HG03103 (cell line): ENCODE measurements around the gene BBOX1.
"Not testable (repeated sequence)": the region's sequence is repeated elsewhere in the genome, so short reads cannot be mapped to it uniquely, and the experiment has no call there.

ENCODE experiments used
- ATAC-seq: cut with Tn5 transposase; IDR thresholded peaks from one replicate; pipeline ENCODE4 v1.9.1; 2021; ENCODE audit warnings: low read depth; ENCODE audit not compliant: unreplicated experiment

The BBOX1 gene, protein sequence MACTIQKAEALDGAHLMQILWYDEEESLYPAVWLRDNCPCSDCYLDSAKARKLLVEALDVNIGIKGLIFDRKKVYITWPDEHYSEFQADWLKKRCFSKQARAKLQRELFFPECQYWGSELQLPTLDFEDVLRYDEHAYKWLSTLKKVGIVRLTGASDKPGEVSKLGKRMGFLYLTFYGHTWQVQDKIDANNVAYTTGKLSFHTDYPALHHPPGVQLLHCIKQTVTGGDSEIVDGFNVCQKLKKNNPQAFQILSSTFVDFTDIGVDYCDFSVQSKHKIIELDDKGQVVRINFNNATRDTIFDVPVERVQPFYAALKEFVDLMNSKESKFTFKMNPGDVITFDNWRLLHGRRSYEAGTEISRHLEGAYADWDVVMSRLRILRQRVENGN

GRCh38 chr11:27040302-27041115 is at the start of gene BBOX1:
TSS of gene BBOX1 (plus strand) at chr11:27040815. CDS start at chr11:27055431, 14,616 bp downstream.
- no peak for ATAC-seq

DNA sequence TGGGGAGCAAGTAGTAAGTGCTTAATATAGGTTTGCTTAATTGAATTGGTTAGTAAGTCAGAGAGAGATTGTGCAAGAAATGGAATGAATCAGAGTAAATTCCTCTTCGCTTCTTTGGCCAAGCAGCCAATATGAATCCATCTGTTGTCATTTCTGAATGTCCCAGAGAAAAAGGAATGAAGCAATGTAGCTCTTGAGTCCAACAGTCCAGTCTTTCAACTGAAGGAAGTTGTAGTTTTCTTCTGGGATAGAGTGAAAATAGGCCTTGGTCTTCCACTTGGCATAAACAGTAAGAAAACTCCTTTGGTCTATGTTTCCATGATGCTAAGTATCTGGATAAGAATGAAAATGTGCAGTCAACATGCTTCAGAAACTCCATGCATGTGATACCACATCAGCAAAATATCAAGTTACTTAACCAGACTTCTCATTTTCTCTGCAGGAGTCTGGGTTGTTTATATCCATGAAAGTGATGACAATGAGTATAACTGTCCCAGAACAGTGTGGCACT is 48.5 kb upstream of the BBOX1 start:
- ATAC-seq, result no peak

GRCh38 chr11:26993965-26994457 is 46.6 kb upstream of the BBOX1 start, which contains the start of gene FIBIN:
TSS of gene FIBIN (plus strand) at chr11:26994112. CDS start at chr11:26994527, 415 bp downstream.
- ATAC-seq, result no peak

DNA sequence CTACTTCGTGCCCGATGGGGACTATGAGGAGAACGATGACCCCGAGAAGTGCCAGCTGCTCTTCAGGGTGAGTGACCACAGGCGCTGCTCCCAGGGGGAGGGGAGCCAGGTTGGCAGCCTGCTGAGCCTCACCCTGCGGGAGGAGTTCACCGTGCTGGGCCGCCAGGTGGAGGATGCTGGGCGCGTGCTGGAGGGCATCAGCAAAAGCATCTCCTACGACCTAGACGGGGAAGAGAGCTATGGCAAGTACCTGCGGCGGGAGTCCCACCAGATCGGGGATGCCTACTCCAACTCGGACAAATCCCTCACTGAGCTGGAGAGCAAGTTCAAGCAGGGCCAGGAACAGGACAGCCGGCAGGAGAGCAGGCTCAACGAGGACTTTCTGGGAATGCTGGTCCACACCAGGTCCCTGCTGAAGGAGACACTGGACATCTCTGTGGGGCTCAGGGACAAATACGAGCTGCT is 46.0 kb upstream of the BBOX1 start:
- ATAC-seq, result no peak

- ATAC-seq, result no peak
Observed at GRCh38 chr11:26995701-26996460, 44.7 kb upstream of the BBOX1 start.

DNA sequence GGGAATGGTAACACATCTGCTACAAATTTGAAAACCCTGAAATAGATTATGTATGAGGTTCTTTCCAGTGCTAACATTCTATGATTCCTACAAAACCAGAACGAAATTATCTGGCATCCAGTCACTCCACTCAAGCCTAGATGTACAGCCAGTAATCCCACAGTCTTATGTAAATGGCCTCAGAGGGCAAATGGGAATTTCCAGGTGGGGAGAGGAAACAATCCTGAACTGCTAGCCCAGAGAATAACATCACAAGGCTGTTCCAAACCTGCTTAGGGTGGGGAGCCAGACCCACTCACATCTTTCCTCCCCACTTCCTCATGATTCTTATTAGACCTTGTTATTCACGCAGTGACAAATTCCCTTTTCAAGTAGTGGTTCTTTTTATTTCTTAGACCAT is 43.2 kb upstream of the BBOX1 start:
- ATAC-seq, result no peak

- not testable (repeated sequence) for ATAC-seq
Observed at GRCh38 chr11:27001136-27001730, 39.4 kb upstream of the BBOX1 start.

DNA sequence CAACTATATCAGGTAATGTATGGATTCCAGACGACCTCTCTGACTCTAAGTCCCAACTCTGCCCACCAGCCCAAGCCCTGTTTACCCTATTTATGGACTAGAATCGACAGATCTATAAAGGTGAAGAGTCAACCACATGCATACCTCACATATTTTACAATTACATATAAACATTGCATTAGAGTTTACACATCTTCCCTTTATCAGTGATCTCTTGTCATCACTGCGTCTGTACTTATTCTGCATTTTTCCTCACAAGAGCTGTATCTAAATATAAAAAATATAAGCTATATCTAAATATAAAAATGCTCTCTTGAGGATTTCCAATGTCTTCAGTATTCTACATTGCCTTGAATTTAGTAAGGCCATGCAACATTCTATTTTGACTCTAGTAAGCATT is 38.2 kb upstream of the BBOX1 start:
- no peak for ATAC-seq

- ATAC-seq, result no peak
Observed at GRCh38 chr11:27002838-27003237, 37.8 kb upstream of the BBOX1 start.

GRCh38 chr11:27004103-27004502 is 36.5 kb upstream of the BBOX1 start:
- ATAC-seq, result no peak

DNA sequence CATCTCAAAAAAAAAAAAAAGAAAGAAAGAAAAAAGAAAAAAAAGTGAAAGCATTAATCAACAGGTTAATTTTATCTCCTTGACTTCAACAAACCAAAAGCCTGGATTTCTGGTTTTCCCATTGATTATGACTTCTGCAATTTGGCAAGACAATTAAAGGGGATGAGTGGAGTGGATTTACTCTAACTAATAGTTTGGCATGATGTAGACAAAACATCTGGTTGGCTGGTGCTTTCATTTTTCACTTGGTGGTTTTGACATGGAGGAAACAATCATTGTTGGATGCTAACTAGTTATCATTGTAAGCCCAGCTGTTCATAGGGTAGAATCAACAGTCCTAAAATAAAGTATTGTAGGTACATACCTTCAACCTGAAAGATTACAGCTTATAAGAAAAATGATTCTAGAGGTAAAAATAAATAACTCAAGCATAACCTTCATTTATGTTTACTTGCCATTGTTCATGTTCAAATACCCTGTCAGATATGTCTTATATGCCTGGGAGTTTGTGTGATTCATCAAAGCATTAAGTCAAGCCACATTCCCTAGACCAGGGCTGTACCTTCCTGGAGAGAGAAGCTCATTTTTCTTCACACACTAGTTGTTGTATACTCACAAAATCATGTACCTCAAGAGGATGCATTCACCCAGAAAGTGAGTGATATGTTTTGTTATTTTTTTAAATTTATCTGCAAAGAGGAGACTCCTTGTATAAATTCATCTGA is 31.6 kb upstream of the BBOX1 start:
- ATAC-seq, result no peak

- no peak for ATAC-seq
Observed at GRCh38 chr11:27011560-27012233, 28.9 kb upstream of the BBOX1 start.

DNA sequence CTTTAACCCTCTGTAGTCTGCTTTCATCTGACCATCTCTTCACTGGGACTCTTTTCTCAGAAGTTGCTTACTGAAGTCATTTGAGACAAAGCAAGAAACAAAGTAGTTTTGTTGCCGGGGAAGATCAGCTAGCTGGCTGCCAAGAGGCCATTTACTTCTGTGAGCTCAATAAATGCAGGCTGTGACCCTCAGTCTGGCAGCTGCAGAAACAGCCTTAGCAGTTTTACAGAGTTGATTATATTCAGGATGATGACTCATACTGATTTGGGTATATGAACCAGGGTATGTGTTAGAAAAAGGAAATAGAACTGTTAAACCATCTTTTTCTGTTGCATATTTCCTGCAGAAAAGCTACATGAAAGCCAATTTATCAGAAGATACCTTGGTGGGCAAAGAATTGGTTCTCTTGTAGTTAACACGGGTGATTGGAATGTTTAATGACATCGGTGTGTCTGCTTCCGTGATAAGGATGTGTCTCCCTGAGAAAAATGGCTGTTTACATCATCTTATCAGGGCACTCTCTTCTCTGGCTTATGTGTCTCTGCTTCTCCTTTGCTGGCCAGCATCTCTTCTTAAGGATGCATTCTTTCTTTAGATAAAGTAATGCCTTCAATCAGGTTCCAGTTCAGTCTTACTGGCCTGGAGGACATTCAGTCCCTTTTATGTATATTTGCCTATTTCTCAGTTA is 28.2 kb upstream of the BBOX1 start:
- no peak for ATAC-seq

DNA sequence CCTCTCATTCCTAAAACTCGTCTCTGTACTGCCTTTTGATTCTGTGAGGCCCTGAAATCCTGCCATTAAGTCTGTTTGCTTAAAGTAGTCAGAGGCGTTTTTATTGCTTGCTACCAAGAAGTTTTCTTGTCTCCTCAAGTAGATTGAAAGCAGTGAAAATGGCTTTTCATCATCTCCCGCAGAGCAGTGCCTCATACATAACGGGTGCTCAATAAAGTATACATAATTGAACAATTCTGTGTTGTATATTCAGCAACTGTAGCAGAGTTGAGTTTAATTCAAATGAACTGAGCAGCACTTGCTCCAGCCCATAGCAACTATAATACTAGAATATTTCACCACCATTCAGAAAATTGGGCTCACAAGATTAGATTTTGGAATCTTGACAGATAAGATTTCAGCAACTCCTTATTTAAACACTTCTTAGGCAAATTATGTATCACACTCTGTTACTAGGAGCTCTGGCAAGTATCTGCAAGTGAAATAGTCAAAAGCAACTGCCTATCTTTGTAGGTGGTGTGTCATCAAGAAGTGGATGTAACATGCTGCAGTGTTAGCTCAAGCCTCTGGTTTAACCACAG is 26.7 kb upstream of the BBOX1 start:
- no peak for ATAC-seq

- ATAC-seq, result no peak
Observed at GRCh38 chr11:27018902-27019529, 21.6 kb upstream of the BBOX1 start.

DNA sequence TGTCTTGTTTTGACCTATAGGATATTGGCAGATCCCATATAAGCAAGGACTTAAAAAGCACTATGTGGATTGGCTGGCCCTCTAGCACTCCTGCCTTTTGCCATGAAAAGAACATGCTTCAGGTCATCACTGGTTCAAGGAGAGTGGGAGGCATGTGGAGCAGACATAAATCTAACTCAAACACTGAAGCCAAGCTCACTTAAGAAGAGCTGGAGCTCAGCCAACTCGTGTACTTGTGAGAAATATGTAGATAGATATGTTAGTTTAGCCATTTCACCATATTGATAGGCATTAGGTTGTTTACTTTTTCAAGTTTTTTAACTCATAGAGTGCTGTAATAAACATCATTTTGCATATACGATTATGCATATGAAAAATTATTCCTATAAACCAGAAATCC is 19.9 kb upstream of the BBOX1 start:
- ATAC-seq, result no peak

DNA sequence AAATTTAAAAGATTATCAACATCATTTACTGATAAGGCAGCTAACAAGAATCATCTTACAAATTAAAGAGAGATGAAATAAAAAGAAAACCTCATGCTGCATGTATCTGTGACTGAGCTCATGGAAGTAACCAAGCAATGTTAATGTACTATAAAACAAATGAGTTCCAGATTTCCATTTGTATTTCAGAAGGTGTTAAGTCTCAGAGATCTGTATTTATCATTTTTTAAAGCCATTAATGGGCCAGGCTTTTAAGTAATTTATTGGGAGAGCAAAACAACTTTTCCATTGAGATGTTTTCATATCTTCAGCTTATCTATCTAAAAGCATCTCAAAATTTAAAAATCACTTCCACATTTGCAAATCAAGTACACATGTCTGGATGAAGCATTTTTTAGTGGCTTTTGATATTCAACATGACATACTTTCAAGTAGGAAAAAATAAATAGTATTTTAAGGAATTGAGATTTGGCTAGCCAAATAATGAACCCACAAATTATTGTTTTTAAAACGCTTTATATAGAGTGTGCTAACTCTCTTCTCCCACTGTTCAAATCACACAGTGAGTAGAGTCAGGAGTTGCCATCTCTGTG is 17.9 kb upstream of the BBOX1 start:
- no peak for ATAC-seq
